ENCODE measurements around the gene MED27.
"Not testable (repeated sequence)": the region's sequence is repeated elsewhere in the genome, so short reads cannot be mapped to it uniquely, and the experiment has no call there.

MED27 gene

DNA sequence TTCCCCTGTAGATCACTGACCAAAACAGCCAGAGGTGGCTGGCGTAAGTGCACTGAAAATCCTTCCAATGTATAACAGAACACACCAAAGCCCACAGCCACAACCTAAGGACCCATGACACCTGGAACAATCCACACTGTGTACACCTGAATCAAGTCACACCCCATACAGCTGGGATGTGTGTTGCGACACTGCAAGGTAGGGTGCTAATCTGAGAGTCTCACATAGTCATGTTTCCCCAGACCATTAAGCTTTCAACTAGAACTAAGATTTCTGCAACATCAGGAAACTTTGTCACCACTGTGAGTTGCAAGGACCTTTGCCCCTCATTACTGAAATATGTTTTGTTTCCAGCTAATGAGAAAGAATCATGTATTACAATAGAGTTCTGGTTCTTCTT is 59.4 kb downstream of the MED27 start:
- peaks cover 30% of the 10 kb centered on the region for H3K4me1 Mint-ChIP-seq
- no peaks in the 10 kb centered on the region for H3K27me3 Mint-ChIP-seq
- H3K36me3 Mint-ChIP-seq: peaks cover 9% of the 10 kb centered on the region
- no peak overlapping the region for H3K4me3 Mint-ChIP-seq
- H3K9me3 Mint-ChIP-seq: no peaks in the 10 kb centered on the region
- no peak overlapping the region for H3K27ac Mint-ChIP-seq

- peaks cover 28% of the 10 kb centered on the region for H3K4me1 Mint-ChIP-seq
- no peaks in the 10 kb centered on the region for H3K9me3 Mint-ChIP-seq
- H3K36me3 Mint-ChIP-seq: peaks cover 9% of the 10 kb centered on the region
- no peaks in the 10 kb centered on the region for H3K27me3 Mint-ChIP-seq
- no peak overlapping the region for H3K4me3 Mint-ChIP-seq
- peak overlapping the region; percentile 14 for H3K27ac Mint-ChIP-seq
These were observed 60.0 kb downstream of the MED27 start for GRCh38 chr9:132019702-132020101.

DNA sequence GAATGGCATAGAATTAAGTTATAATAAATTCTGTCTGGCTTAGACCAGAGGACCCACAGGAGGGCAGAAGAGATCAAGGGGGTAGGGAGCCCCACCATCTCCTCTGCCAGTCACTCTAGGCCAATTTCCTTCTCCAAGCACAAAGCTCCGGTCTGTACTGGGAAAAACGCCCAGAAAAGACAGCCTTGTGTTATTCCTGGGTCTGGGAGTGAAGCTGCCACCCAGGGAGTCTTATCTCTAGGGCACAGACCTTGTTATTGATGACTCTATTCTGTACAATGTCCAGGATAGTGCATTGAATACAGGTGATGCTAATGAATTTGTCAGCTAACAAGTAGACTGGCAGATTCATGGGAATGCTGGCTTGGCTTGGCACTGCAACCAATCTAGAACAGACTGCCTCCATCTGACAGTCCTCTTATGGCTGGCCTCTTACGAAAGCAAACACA is 60.7 kb downstream of the MED27 start:
- peaks cover 10% of the 10 kb centered on the region for H3K36me3 Mint-ChIP-seq
- no peak overlapping the region for H3K27ac Mint-ChIP-seq
- H3K4me1 Mint-ChIP-seq: peaks cover 26% of the 10 kb centered on the region
- H3K4me3 Mint-ChIP-seq: no peak overlapping the region
- no peaks in the 10 kb centered on the region for H3K9me3 Mint-ChIP-seq
- H3K27me3 Mint-ChIP-seq: no peaks in the 10 kb centered on the region

- Mint-ChIP-seq H3K27me3 (no peaks in the 10 kb centered on the region), H3K9me3 (no peaks in the 10 kb centered on the region), H3K4me1 (peaks cover 16% of the 10 kb centered on the region), H3K27ac (no peak overlapping the region), H3K36me3 (peaks cover 12% of the 10 kb centered on the region), H3K4me3 (no peak overlapping the region)
These were observed 63.2 kb downstream of the MED27 start for GRCh38 chr9:132016456-132016855.

GRCh38 chr9:132015866-132016265 is 63.8 kb downstream of the MED27 start:
- Mint-ChIP-seq H3K4me1 (peaks cover 11% of the 10 kb centered on the region), H3K27me3 (no peaks in the 10 kb centered on the region), H3K4me3 (no peak overlapping the region), H3K9me3 (no peaks in the 10 kb centered on the region), H3K27ac (no peak overlapping the region), H3K36me3 (peaks cover 15% of the 10 kb centered on the region)

DNA sequence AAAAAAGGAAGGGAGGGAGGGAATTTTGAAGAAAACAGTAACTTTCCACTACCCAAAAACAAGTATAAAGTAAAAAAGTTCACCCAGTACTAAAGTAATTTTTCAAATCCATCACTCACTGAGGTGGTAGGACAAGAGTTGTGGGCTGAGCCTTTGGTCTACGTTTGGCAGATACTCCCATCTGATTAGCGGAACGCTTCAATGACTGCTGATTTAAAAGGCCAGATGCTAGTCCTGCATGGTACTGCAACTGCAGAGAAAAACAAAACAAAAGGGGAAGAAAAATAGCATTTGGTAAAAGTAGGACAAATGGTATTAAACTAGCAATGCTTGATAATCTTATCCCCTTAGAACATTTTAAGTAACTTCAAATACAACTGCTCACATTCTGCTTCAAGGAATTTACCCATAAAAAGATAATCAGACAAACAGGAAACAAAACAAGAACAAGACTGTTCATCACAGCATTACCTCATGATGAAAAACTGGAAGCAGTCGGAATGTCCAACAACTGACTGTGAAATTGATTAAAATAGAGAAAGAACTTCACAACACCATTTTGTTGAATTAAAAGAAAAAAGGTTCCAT is 65.4 kb downstream of the MED27 start:
- Mint-ChIP-seq H3K4me1 (peaks cover 11% of the 10 kb centered on the region), H3K4me3 (no peak overlapping the region), H3K9me3 (no peaks in the 10 kb centered on the region), H3K27ac (no peak overlapping the region), H3K36me3 (peaks cover 15% of the 10 kb centered on the region), H3K27me3 (no peaks in the 10 kb centered on the region)

DNA sequence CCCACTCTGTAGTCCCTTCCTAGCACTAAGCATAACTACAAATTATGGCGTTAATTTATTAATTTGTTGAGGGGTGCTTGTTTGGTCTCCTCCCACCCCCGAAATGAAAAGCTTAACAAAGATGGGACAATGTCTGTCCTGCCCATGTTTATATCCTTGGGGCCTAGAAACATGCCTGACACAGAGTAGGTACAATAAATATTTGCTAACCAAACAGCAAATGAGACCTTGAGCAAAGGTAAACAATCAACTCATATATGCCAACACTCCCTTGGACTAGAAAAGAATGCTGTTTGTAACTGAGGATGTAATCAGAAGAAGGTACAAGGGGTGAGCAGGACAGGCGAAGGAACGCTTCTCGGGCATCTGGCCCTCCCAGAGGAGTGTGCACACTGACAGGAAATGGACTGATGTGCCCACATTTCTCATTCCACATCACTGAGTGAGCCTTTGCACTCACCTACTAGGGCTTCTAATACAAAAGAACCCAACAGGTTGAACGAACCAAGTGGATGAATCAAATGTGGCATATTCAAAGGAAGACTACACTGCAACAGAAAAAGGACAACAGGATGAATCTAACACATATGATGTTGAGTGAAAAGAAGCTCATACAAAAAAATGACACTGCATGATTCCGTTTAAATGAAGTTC is 66.8 kb downstream of the MED27 start:
- Mint-ChIP-seq H3K27ac (no peak overlapping the region), H3K4me3 (no peak overlapping the region), H3K27me3 (no peaks in the 10 kb centered on the region), H3K9me3 (no peaks in the 10 kb centered on the region), H3K4me1 (peaks cover 10% of the 10 kb centered on the region), H3K36me3 (peaks cover 15% of the 10 kb centered on the region)

GRCh38 chr9:132011896-132012295 is 67.8 kb downstream of the MED27 start:
- Mint-ChIP-seq H3K9me3 (no peaks in the 10 kb centered on the region), H3K27me3 (no peaks in the 10 kb centered on the region), H3K4me1 (peaks cover 17% of the 10 kb centered on the region), H3K36me3 (peaks cover 13% of the 10 kb centered on the region), H3K4me3 (no peak overlapping the region), H3K27ac (no peak overlapping the region)

DNA sequence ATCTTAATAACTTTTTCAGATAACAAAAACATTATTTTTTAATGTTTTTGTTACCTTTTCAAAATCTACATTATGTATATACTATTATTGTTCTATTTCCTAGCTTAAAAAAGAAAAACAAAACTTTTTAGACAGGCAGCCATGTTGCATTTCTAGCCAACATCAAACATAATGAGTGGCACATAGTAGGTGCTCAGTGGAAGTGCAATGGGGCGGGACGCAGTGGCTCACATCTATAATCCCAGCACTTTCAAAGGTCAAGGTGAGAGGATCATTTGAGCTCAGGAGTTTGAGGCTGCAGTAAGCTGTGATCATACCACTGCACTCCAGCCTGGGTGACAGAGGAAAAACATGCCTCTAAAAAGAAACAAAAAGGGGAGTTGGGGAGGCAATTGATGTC is 68.4 kb downstream of the MED27 start:
- H3K4me1 Mint-ChIP-seq: peaks cover 19% of the 10 kb centered on the region
- H3K9me3 Mint-ChIP-seq: no peaks in the 10 kb centered on the region
- peaks cover 13% of the 10 kb centered on the region for H3K36me3 Mint-ChIP-seq
- H3K27me3 Mint-ChIP-seq: no peaks in the 10 kb centered on the region
- no peak overlapping the region for H3K4me3 Mint-ChIP-seq
- H3K27ac Mint-ChIP-seq: no peak overlapping the region

GRCh38 chr9:132010201-132010600 is 69.5 kb downstream of the MED27 start:
- peaks cover 13% of the 10 kb centered on the region for H3K36me3 Mint-ChIP-seq

DNA sequence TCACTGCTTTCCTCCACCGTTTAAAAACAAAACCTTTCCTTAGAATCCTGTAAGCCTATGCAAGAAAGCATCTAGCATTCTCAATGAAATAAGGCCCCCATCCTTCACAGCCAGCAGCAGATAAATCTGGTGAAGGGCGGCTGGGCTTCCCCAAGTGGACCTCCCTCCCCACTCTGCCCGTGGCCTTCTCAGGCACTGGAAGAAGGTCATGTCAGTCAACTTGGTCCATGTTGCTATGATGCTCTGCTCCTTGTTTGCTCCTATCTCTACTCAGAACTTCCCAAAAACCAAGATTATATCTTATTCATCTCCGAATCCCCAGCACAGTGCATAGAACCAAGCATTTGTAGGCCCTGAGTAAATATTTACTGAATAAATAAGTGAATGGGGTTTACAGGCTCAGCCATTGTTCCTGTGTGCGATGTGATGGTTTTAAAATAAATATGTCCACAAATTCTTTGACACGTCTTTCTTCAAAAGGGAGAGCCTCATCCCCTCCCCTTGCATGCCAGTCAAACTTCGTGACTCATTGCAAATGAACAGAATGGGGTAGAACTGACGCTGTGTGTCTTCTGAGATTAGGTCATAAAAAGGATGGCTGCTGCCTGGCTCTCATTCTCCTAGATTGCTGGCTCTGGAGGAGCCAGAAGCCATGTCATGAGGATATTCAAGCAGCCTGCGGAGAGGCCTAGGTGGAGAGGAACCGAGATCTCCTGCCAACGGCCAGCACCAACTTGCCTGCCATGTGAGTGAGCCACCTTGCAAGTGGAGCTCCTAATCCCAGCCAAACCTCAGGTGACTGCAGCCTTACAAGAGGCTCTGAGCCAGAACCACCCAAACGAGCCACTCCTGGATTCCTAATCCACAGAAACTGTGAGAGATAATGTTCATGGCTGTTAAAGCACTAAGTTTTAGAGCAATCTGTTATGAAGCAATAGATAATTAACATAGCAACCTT is 70.5 kb downstream of the MED27 start:
- H3K4me1 Mint-ChIP-seq: peaks cover 30% of the 10 kb centered on the region
- H3K27me3 Mint-ChIP-seq: no peaks in the 10 kb centered on the region
- no peak overlapping the region for H3K27ac Mint-ChIP-seq
- peaks cover 14% of the 10 kb centered on the region for H3K36me3 Mint-ChIP-seq
- no peak overlapping the region for H3K4me3 Mint-ChIP-seq
- H3K9me3 Mint-ChIP-seq: no peaks in the 10 kb centered on the region

More at GRCh38 chr9:132010201-132010600, 69.5 kb downstream of the MED27 start:
- H3K27me3 Mint-ChIP-seq, H3K27ac Mint-ChIP-seq, H3K9me3 Mint-ChIP-seq, H3K4me3 Mint-ChIP-seq: not testable (repeated sequence)
- H3K4me1 Mint-ChIP-seq: peaks cover 21% of the 10 kb centered on the region

DNA sequence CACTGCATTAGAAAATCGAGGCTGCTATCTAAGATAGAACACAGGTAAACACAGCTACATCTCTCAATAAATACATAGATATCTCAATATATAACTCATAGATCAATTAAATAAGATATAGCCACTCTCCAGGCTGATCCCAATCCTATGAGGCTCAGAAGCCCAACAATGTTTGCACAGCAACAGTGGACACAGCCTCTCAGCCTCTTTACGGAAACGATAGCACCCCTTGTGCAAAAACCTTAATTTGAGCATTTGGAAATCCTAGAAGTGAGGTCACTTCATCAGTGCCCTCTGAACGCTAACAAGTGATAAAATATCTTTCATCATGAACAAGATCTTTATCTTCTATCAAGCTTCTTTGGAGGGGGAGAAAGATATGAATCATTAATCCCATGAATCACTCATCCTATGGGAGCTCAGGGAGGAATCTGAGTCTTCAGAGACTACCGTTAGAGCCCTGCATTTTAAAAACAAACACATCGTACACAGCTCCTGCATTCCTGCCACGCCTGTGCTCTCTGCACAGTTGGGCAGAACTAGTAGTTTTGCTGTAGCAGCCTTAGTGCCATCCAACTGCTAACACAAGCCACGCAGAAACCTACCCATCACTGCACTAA is 71.4 kb downstream of the MED27 start:
- Mint-ChIP-seq H3K27me3 (no peaks in the 10 kb centered on the region), H3K4me3 (no peak overlapping the region), H3K27ac (no peak overlapping the region), H3K4me1 (peaks cover 37% of the 10 kb centered on the region), H3K36me3 (peaks cover 14% of the 10 kb centered on the region), H3K9me3 (no peaks in the 10 kb centered on the region)

DNA sequence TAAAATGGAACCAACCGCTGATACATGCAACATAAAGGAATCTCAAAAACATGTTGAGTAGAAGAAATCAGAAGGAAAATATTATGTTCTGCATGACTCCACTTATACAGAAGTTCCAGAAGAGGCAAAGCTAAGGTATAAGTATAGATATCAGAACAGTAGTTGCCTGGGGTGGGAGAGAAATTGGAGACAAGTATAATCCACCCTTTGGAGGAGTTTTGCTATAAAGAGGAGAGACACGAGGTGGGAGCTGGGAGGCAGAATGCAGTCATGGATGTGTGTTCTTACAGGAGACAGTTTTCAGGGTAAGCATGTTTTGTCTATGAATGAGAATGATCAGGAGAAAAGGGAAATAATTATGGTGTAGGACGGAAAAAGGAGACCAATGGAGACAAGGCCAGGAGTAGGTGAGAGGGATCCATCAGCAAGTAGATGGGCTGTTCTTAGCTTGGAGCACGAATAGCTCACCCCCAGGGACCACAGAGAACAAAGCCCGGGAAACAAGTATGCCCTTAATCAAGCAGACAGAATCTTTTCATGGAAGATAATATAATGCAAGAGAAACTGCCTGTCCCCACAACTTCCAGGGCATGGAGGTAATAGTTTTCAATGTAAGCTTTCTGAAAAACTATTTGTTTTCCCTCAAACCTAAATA is 72.2 kb downstream of the MED27 start:
- H3K27ac Mint-ChIP-seq: no peak overlapping the region

GRCh38 chr9:132006677-132007370 is 72.8 kb downstream of the MED27 start:
- H3K4me1 Mint-ChIP-seq: peaks cover 37% of the 10 kb centered on the region
- H3K27ac Mint-ChIP-seq: no peak overlapping the region
- peaks cover 8% of the 10 kb centered on the region for H3K36me3 Mint-ChIP-seq
- no peaks in the 10 kb centered on the region for H3K9me3 Mint-ChIP-seq
- no peak overlapping the region for H3K4me3 Mint-ChIP-seq
- no peaks in the 10 kb centered on the region for H3K27me3 Mint-ChIP-seq

More for the DNA sequence above, 72.2 kb downstream of the MED27 start:
- peaks cover 8% of the 10 kb centered on the region for H3K36me3 Mint-ChIP-seq
- no peak overlapping the region for H3K4me3 Mint-ChIP-seq
- H3K4me1 Mint-ChIP-seq: peaks cover 37% of the 10 kb centered on the region
- no peaks in the 10 kb centered on the region for H3K9me3 Mint-ChIP-seq
- no peaks in the 10 kb centered on the region for H3K27me3 Mint-ChIP-seq

GRCh38 chr9:132005899-132006298 is 73.8 kb downstream of the MED27 start:
- no peaks in the 10 kb centered on the region for H3K27me3 Mint-ChIP-seq
- H3K36me3 Mint-ChIP-seq: peaks cover 8% of the 10 kb centered on the region
- no peak overlapping the region for H3K27ac Mint-ChIP-seq
- no peaks in the 10 kb centered on the region for H3K9me3 Mint-ChIP-seq
- no peak overlapping the region for H3K4me3 Mint-ChIP-seq
- H3K4me1 Mint-ChIP-seq: peaks cover 41% of the 10 kb centered on the region

Measured in activated naive CD4-positive, alpha-beta T cell treated with anti-CD3 and anti-CD28 coated beads, Interleukin-2, amount 50 U/mL, for 24 hours (primary cell).